ENCODE results near the gene NSD2.

- TF ChIP-seq, protein P1, sequence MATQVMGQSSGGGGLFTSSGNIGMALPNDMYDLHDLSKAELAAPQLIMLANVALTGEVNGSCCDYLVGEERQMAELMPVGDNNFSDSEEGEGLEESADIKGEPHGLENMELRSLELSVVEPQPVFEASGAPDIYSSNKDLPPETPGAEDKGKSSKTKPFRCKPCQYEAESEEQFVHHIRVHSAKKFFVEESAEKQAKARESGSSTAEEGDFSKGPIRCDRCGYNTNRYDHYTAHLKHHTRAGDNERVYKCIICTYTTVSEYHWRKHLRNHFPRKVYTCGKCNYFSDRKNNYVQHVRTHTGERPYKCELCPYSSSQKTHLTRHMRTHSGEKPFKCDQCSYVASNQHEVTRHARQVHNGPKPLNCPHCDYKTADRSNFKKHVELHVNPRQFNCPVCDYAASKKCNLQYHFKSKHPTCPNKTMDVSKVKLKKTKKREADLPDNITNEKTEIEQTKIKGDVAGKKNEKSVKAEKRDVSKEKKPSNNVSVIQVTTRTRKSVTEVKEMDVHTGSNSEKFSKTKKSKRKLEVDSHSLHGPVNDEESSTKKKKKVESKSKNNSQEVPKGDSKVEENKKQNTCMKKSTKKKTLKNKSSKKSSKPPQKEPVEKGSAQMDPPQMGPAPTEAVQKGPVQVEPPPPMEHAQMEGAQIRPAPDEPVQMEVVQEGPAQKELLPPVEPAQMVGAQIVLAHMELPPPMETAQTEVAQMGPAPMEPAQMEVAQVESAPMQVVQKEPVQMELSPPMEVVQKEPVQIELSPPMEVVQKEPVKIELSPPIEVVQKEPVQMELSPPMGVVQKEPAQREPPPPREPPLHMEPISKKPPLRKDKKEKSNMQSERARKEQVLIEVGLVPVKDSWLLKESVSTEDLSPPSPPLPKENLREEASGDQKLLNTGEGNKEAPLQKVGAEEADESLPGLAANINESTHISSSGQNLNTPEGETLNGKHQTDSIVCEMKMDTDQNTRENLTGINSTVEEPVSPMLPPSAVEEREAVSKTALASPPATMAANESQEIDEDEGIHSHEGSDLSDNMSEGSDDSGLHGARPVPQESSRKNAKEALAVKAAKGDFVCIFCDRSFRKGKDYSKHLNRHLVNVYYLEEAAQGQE (IDR thresholded peaks at IDR 0.05; ENCODE audit: borderline replicate concordance), result no peak
- TF ChIP-seq, protein P2, sequence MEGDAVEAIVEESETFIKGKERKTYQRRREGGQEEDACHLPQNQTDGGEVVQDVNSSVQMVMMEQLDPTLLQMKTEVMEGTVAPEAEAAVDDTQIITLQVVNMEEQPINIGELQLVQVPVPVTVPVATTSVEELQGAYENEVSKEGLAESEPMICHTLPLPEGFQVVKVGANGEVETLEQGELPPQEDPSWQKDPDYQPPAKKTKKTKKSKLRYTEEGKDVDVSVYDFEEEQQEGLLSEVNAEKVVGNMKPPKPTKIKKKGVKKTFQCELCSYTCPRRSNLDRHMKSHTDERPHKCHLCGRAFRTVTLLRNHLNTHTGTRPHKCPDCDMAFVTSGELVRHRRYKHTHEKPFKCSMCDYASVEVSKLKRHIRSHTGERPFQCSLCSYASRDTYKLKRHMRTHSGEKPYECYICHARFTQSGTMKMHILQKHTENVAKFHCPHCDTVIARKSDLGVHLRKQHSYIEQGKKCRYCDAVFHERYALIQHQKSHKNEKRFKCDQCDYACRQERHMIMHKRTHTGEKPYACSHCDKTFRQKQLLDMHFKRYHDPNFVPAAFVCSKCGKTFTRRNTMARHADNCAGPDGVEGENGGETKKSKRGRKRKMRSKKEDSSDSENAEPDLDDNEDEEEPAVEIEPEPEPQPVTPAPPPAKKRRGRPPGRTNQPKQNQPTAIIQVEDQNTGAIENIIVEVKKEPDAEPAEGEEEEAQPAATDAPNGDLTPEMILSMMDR (IDR thresholded peaks at IDR 0.05; ENCODE audit: poor library complexity, severe bottlenecking), result no peak
- TF ChIP-seq SMC3 (conservative IDR thresholded peaks at IDR 0.05; ENCODE audit: poor library complexity) (no peak), EZH2 (IDR thresholded peaks at IDR 0.05; ENCODE audit: borderline replicate concordance, insufficient read depth, low read length, poor library complexity, severe bottlenecking) (no peak), RAD21 (conservative IDR thresholded peaks at IDR 0.05) (no peak), POLR2AphosphoS5 (IDR thresholded peaks at IDR 0.05) (no peak), EP300 (conservative IDR thresholded peaks at IDR 0.05; ENCODE audit: poor library complexity, severe bottlenecking) (no peak), MXI1 (conservative IDR thresholded peaks at IDR 0.05; ENCODE audit: poor library complexity, severe bottlenecking) (no peak), TAF1 (IDR thresholded peaks at IDR 0.05; ENCODE audit: low read depth) (no peak)
Observed at GRCh38 chr4:1968686-1969295, 97.6 kb downstream of the NSD2 start.
